ENCODE results near the gene HSD17B3. TPM values are rescaled to one million over a fixed set of nuclear protein-coding genes. Genes with fewer than 3 reads are reported as not detected.
A peak's percentile ranks its signal among the peaks of the same experiment; 100 is the strongest.

The HSD17B3 gene
- total RNA-seq, 1 donor from 2014 or later, result not detected

- DNase-seq (ENCODE audit: extremely low spot score in 2 of 2), result no peak
- intact Hi-C loops (cut with DNase I), result loop anchor here (5.0 to 10.0 kb wide), 2 partner anchors 486 to 703 kb away; partner anchors contain the start of gene PTCH1
- Histone ChIP-seq H3K36me3 (no peaks in the 10 kb centered on the region), H3K9me3 (no peaks in the 10 kb centered on the region), H3K27me3 (no peaks in the 10 kb centered on the region), H3K4me3 (peak overlapping the region; percentile 25 to 36), H3K27ac (peak overlapping the region; percentile 51), H3K4me1 (peaks cover 15% of the 10 kb centered on the region)
- TF ChIP-seq POLR2A (IDR thresholded peaks at IDR 0.05), result no peak
- peak; percentile 75 to 100 (median 96) for TF ChIP-seq CTCF (IDR thresholded peaks at IDR 0.05)
- TF ChIP-seq POLR2AphosphoS5 (IDR thresholded peaks at IDR 0.05; ENCODE audit: insufficient read depth in 1 of 2, low read depth in 1 of 2), result peak in 1 of 2 donors; percentile 38
These were observed 84.0 kb downstream of the HSD17B3 start for GRCh38 chr9:96217754-96218693.

GRCh38 chr9:96217294-96217707 lies 84.7 kb downstream of the HSD17B3 start:
- H3K27ac ChIP-seq, result peak overlapping the region; percentile 33
- intact Hi-C loops (cut with DNase I), result loop anchor here (5.0 to 10.0 kb wide), 2 partner anchors 485 to 702 kb away; partner anchors contain the start of gene PTCH1
- DNase-seq (ENCODE audit: extremely low spot score in 2 of 2), result no peak
- TF ChIP-seq CTCF (IDR thresholded peaks at IDR 0.05) (no peak), POLR2AphosphoS5 (IDR thresholded peaks at IDR 0.05; ENCODE audit: insufficient read depth in 1 of 2, low read depth in 1 of 2) (no peak), POLR2A (IDR thresholded peaks at IDR 0.05) (no peak)
- no peaks in the 10 kb centered on the region for H3K36me3 ChIP-seq
- H3K27me3 ChIP-seq, result no peaks in the 10 kb centered on the region
- H3K9me3 ChIP-seq, result no peaks in the 10 kb centered on the region
- no peak overlapping the region for H3K4me3 ChIP-seq
- peaks cover 15% of the 10 kb centered on the region for H3K4me1 ChIP-seq

- Histone ChIP-seq H3K9me3 (no peaks in the 10 kb centered on the region), H3K4me3 (no peak overlapping the region), H3K4me1 (peaks cover 15% of the 10 kb centered on the region), H3K36me3 (no peaks in the 10 kb centered on the region), H3K27me3 (no peaks in the 10 kb centered on the region), H3K27ac (no peak overlapping the region)
- TF ChIP-seq POLR2A (IDR thresholded peaks at IDR 0.05), result no peak
- DNase-seq (ENCODE audit: extremely low spot score in 2 of 2), result no peak
- intact Hi-C loops (cut with DNase I), result loop anchor here (5.0 to 10.0 kb wide), 2 partner anchors 484 to 702 kb away; partner anchors contain the start of gene PTCH1
These were observed 85.4 kb downstream of the HSD17B3 start for GRCh38 chr9:96216583-96216982.

GRCh38 chr9:96215841-96216240 lies 86.1 kb downstream of the HSD17B3 start:
- Histone ChIP-seq H3K4me3 (no peak overlapping the region), H3K4me1 (peaks cover 15% of the 10 kb centered on the region), H3K36me3 (no peaks in the 10 kb centered on the region), H3K27ac (no peak overlapping the region), H3K9me3 (no peaks in the 10 kb centered on the region), H3K27me3 (no peaks in the 10 kb centered on the region)
- DNase-seq (ENCODE audit: extremely low spot score in 2 of 2), result no peak
- intact Hi-C loops (cut with DNase I), result loop anchor here (5.0 to 10.0 kb wide), 2 partner anchors 484 to 701 kb away; partner anchors contain the start of gene PTCH1
- no peak for TF ChIP-seq CTCF (IDR thresholded peaks at IDR 0.05)
- no peak for TF ChIP-seq POLR2A (IDR thresholded peaks at IDR 0.05)
- no peak for TF ChIP-seq POLR2AphosphoS5 (IDR thresholded peaks at IDR 0.05; ENCODE audit: insufficient read depth in 1 of 2, low read depth in 1 of 2)

GRCh38 chr9:96214635-96215034 lies 87.3 kb downstream of the HSD17B3 start:
- intact Hi-C loops (cut with DNase I), result loop anchor here (5.0 to 10.0 kb wide), 2 partner anchors 482 to 700 kb away; partner anchors contain the start of gene PTCH1
- no peaks in the 10 kb centered on the region for H3K27me3 ChIP-seq
- DNase-seq (ENCODE audit: extremely low spot score in 2 of 2), result no peak
- H3K9me3 ChIP-seq, result no peaks in the 10 kb centered on the region
- no peak overlapping the region for H3K4me3 ChIP-seq
- no peak for TF ChIP-seq POLR2A (IDR thresholded peaks at IDR 0.05)
- no peak for TF ChIP-seq POLR2AphosphoS5 (IDR thresholded peaks at IDR 0.05; ENCODE audit: insufficient read depth in 1 of 2, low read depth in 1 of 2)
- TF ChIP-seq CTCF (IDR thresholded peaks at IDR 0.05), result no peak
- no peak overlapping the region for H3K27ac ChIP-seq
- no peaks in the 10 kb centered on the region for H3K36me3 ChIP-seq
- peaks cover 15% of the 10 kb centered on the region for H3K4me1 ChIP-seq

All from vagina (tissue), 2 donors.